Endothelial cell of umbilical vein (primary cell): ENCODE data around the gene DOCK6. TPM values are rescaled to one million over a fixed set of nuclear protein-coding genes. Genes with fewer than 3 reads are reported as not detected.

ENCODE experiments used
- BruUV-seq: library from RNA; stranded (reverse); fragments of 400-500 nt; replicated peaks from 2 replicates; lab custom pipeline; 2021; lab: Mats Ljungman, UMichigan
- CTCF ChIA-PET: fragments of 300-600, 350-600 bp; sonication (Branson Sonifier 250); formaldehyde crosslinking; loops from one replicate; lab custom pipeline; 2021; ENCODE audit warnings: antibody characterized with exemption, inconsistent platforms; lab: Charles Lee
- POLR2A ChIA-PET: fragments of 300-600, 350-600 bp; sonication (Branson Sonifier 250); formaldehyde crosslinking; loops from one replicate; lab custom pipeline; 2021; ENCODE audit warnings: antibody characterized with exemption, inconsistent platforms; lab: Charles Lee
- DNase-seq: peaks from one replicate; pipeline ENCODE4 v3.0.0-alpha.2; 2011; ENCODE audit warnings: low read depth, low spot score
- FAIRE-seq: peaks from 2 replicates; lab custom pipeline; 2011; peaks lifted over from hg19 to GRCh38; lab: Jason Lieb, UNC
- H2AFZ ChIP-seq: 2 replicates; pipeline ENCODE4 v1.6.0; 2012; ENCODE audit warnings: low read depth, low read length, control low read depth, inconsistent platforms
- H3K27ac ChIP-seq: 2 replicates; pipeline ENCODE4 v1.5.1; 2011; ENCODE audit warnings: low read depth, mild to moderate bottlenecking, control low read depth, low read length, moderate library complexity; ENCODE audit not compliant: insufficient read depth
- H3K27me3 ChIP-seq, 2 experiments: 2 replicates each; pipeline versions ENCODE4 v1.6.0 to v1.6.1; 2011; ENCODE audit warnings: low read length in 2 of 2, mixed read lengths in 1 of 2; ENCODE audit not compliant: control insufficient read depth in 2 of 2, insufficient read depth in 2 of 2
- H3K36me3 ChIP-seq, 2 experiments: 2 replicates in 1 of 2; 3 replicates in 1 of 2; pipeline ENCODE4 v1.5.1; 2011; ENCODE audit warnings: low read length in 2 of 2, mild to moderate bottlenecking in 1 of 2, moderate library complexity in 1 of 2; ENCODE audit not compliant: control insufficient read depth in 2 of 2, insufficient read depth in 2 of 2; ENCODE audit errors: extremely low read depth in 1 of 2
- H3K4me1 ChIP-seq: 3 replicates; pipeline ENCODE4 v1.5.1; 2011; ENCODE audit warnings: mild to moderate bottlenecking, low read length; ENCODE audit not compliant: control insufficient read depth, insufficient read depth; ENCODE audit errors: extremely low read depth
- H3K4me2 ChIP-seq: 2 replicates; pipeline ENCODE4 v1.6.1; 2011; ENCODE audit warnings: low read length, control low read depth, mixed read lengths; ENCODE audit not compliant: insufficient read depth
- H3K4me3 ChIP-seq, 3 experiments: fragments of 200-600 bp in 1 of 3; sonication (generic), shearing (Covaris generic) in 1 of 3; replicated peaks in 1 of 3; 2 replicates each; pipeline ENCODE4 v1.5.1; 2011 to 2016; ENCODE audit warnings: control low read depth in 3 of 3, low read length in 3 of 3, mild to moderate bottlenecking in 2 of 3, inconsistent platforms in 1 of 3, low read depth in 1 of 3, moderate library complexity in 1 of 3; ENCODE audit not compliant: insufficient read depth in 1 of 3
- H3K79me2 ChIP-seq: 2 replicates; pipeline ENCODE4 v1.6.0; 2012; ENCODE audit warnings: low read length, inconsistent platforms; ENCODE audit not compliant: control insufficient read depth, insufficient read depth
- H3K9ac ChIP-seq: replicated peaks from 2 replicates; pipeline ENCODE3; 2011; ENCODE audit warnings: low read length, control low read depth; ENCODE audit not compliant: insufficient read depth; ENCODE audit errors: extremely low read depth
- H3K9me1 ChIP-seq: replicated peaks from 3 replicates; pipeline ENCODE4 v1.6.0; 2011; ENCODE audit warnings: mild to moderate bottlenecking, low read length; ENCODE audit not compliant: control insufficient read depth, insufficient read depth; ENCODE audit errors: extremely low read depth
- H3K9me3 ChIP-seq: replicated peaks from 2 replicates; pipeline ENCODE4 v1.5.1; 2012; ENCODE audit warnings: low read length, inconsistent platforms; ENCODE audit not compliant: control insufficient read depth, insufficient read depth
- H4K20me1 ChIP-seq: replicated peaks from 2 replicates; pipeline ENCODE3; 2011; ENCODE audit warnings: mild to moderate bottlenecking, low read length; ENCODE audit not compliant: control insufficient read depth, insufficient read depth; ENCODE audit errors: extremely low read depth
- EZH2 ChIP-seq: IDR thresholded peaks from 2 replicates; pipeline ENCODE4 v1.6.1; 2012; ENCODE audit warnings: borderline replicate concordance, low read depth, mild to moderate bottlenecking, moderate library complexity, low read length, inconsistent platforms; ENCODE audit not compliant: severe bottlenecking
- FOS ChIP-seq: IDR thresholded peaks from 2 replicates; pipeline ENCODE4 v1.6.1; 2011; ENCODE audit warnings: mild to moderate bottlenecking, low read length, moderate library complexity, borderline replicate concordance; ENCODE audit not compliant: insufficient read depth
- GATA2 ChIP-seq: IDR thresholded peaks from 2 replicates; pipeline ENCODE4 v1.7.0; 2011; ENCODE audit warnings: low read depth, mild to moderate bottlenecking, moderate library complexity, mixed read lengths, low read length; ENCODE audit not compliant: insufficient read length, insufficient read depth
- JUN ChIP-seq: IDR thresholded peaks from 2 replicates; pipeline ENCODE4 v1.6.1; 2011; ENCODE audit warnings: borderline replicate concordance, low read depth; ENCODE audit not compliant: insufficient read length, insufficient read depth
- MAX ChIP-seq: IDR thresholded peaks from 2 replicates; pipeline ENCODE4 v1.6.1; 2011; ENCODE audit not compliant: insufficient read depth, insufficient read length
- MYC ChIP-seq: IDR thresholded peaks from one replicate; pipeline ENCODE4 v1.6.1; 2011; ENCODE audit warnings: mild to moderate bottlenecking, low read depth, low read length
- POLR2A ChIP-seq: IDR thresholded peaks from 2 replicates; pipeline ENCODE4 v1.6.1; 2012; ENCODE audit warnings: low read depth, mild to moderate bottlenecking, control low read depth, low read length
- POLR2AphosphoS5 ChIP-seq: IDR thresholded peaks from 2 replicates; pipeline ENCODE4 v1.6.1; 2012; ENCODE audit warnings: low read depth, mild to moderate bottlenecking, control low read depth, low read length, moderate library complexity; ENCODE audit not compliant: insufficient read depth
- dilution Hi-C: fragments of 300-500 bp; cut with MboI; formaldehyde crosslinking; loops from one replicate; pipeline ENCODE4 v1.15.0; 2019; ENCODE audit warnings: low sequenced_read_pairs; ENCODE audit not compliant: extremely low pct_ligation_motif_present
- intact Hi-C: fragments of 100-400 bp; cut with micrococcal nuclease; formaldehyde crosslinking; loops from one replicate; pipeline ENCODE4 v1.10.0; 2022
- polyA plus RNA-seq, 4 experiments: library from polyadenylated mRNA; depleted of rRNA in 3 of 4; stranded (reverse) in 3 of 4; unstranded in 1 of 4; fragments of >200 nt; gene quantifications; 2 replicates each; pipeline versions ENCODE4 v1.2.1 to v1.2.3, GENCODE V29; 2011 to 2012; ENCODE audit warnings: missing spikeins in 1 of 4
- total RNA-seq: library from RNA; stranded (reverse); gene quantifications from 2 replicates; pipeline ENCODE4 v1.2.3, GENCODE V29; 2021
- TF ChIP-seq, protein P1 (sequence below), 2 donors: IDR thresholded peaks; 1 replicate in 1 of 2; 2 replicates in 1 of 2; pipeline ENCODE4 v1.5.1; 2011; ENCODE audit warnings: low read length in 2 of 2, mild to moderate bottlenecking in 2 of 2, moderate library complexity in 2 of 2, control low read depth in 1 of 2, inconsistent platforms in 1 of 2, low read depth in 1 of 2; ENCODE audit not compliant: insufficient read depth in 1 of 2; ENCODE audit errors: extremely low read depth in 1 of 2

The DOCK6 gene
- total and polyA plus RNA-seq, 2 donors (not counting 3 experiments of a cell fraction or from before 2014, with no cell fraction given) = 126 to 334 TPM

DNA sequence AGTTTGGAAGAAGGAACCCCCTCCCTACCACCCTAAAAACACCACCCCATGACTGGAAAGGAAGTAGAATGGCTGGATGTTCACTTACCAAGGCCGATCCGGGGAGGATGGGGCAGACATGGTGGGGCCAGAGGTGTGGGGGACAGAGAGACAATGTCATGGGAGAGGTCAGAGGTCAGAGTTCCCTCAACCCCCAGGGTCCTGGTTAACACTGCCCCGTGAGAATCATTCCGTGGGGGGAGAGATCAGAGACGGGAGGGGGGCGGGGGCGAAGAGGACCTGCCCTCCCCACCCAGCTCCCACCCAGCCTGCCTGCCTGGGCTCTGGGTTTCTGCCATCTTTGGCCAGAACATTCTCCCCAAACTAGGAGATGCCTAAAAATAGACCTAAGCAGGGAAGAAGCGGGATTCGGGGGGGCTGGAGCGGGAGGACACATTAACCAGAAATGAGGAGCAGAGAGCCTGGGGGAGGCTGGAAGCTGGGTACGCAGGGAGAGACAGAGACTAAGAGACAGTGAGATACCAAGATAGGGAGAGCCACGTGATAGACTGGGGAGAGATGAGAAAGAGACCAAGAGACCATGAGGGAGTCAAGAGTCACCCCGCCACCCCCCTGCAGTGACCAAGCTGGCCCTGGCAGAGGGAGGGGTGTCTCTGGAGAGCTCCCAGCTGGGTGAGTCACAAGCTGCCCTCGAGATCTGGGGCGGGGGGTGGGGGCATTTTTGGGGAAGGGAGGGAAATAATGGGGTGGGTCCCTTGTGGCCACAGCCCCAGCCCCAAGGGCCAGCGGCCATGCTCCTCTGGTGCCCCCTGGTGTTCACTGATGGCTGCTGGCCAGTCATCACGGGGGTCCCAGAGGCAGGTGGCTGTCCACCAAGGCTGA lies 58.9 kb downstream of the DOCK6 start:
- peak; percentile 54 for DNase-seq
- BruUV-seq = no TSS peak
- Histone ChIP-seq H3K9ac (no peak overlapping the region), H3K27ac (peak overlapping the region; percentile 49), H2AFZ (no peak overlapping the region), H3K79me2 (no peaks in the 10 kb centered on the region), H3K27me3 (no peaks in the 10 kb centered on the region), H3K9me1 (no peaks in the 10 kb centered on the region), H3K4me2 (no peak overlapping the region), H3K36me3 (peaks cover 5 to 35% of the 10 kb centered on the region in 2 experiments), H4K20me1 (no peaks in the 10 kb centered on the region), H3K4me1 (peaks cover 5% of the 10 kb centered on the region), H3K9me3 (no peaks in the 10 kb centered on the region), H3K4me3 (no peak overlapping the region)
- intact Hi-C loops = loop anchor here (1.0 to 5.0 kb wide), 4 partner anchors 65 to 266 kb away; no protein-coding TSS in a partner anchor
- ChIA-PET CTCF (interaction anchor here (0.6 to 7.6 kb wide), 16 partner anchors 9 to 279 kb away, joined by 3 to 116 read pairs (median 4); no protein-coding TSS in a partner anchor), POLR2A (no interaction called here)
- FAIRE-seq = peak; percentile 80
- TF ChIP-seq FOS (no peak), MYC (no peak), EZH2 (no peak), POLR2A (no peak), MAX (no peak), GATA2 (no peak), POLR2AphosphoS5 (peak; percentile 29), JUN (no peak)
- TF ChIP-seq, protein P1, sequence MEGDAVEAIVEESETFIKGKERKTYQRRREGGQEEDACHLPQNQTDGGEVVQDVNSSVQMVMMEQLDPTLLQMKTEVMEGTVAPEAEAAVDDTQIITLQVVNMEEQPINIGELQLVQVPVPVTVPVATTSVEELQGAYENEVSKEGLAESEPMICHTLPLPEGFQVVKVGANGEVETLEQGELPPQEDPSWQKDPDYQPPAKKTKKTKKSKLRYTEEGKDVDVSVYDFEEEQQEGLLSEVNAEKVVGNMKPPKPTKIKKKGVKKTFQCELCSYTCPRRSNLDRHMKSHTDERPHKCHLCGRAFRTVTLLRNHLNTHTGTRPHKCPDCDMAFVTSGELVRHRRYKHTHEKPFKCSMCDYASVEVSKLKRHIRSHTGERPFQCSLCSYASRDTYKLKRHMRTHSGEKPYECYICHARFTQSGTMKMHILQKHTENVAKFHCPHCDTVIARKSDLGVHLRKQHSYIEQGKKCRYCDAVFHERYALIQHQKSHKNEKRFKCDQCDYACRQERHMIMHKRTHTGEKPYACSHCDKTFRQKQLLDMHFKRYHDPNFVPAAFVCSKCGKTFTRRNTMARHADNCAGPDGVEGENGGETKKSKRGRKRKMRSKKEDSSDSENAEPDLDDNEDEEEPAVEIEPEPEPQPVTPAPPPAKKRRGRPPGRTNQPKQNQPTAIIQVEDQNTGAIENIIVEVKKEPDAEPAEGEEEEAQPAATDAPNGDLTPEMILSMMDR (IDR thresholded peaks at IDR 0.05; ENCODE audit: extremely low read depth in 1 of 2, insufficient read depth in 1 of 2, low read depth in 1 of 2, low read length in 2 of 2) = peak; percentile 80 to 93
- dilution Hi-C loops = no loop called here
